Measurements from ENCODE around the gene FSHR.

The FSHR gene

GRCh38 chr2:48948400-48949125 lies 205.8 kb downstream of the FSHR start:
- no peak for DNase-seq

DNA sequence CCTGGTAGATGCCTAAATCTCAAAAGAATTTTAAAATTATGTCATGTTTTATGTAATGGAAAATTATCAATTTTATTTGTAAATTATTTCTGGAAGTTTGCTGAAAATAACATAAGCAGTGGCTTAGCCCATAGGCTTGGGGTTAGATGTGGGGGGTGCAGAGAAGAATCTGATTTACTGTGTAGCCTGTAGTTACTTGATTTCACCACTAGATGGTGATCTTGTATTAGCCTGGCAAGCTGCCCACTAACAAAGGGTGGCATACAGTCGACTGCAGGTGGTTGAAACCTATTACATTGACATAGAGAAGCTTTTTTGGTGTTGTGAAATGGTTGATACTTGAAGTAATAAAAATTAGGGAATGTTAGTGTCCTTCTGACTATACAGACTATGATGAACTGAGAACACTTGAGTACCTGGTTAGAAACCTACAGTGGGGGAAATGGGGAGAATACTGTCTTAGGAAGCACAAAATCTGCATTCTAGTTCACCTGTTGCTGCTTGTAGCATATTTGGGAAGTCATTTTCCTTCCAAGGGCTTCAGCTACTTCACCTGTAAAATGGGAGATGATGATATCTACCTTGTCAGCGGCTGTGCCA lies 207.8 kb downstream of the FSHR start:
- DNase-seq: peak; percentile 67

GRCh38 chr2:48944956-48945355 lies 209.4 kb downstream of the FSHR start:
- no peak for DNase-seq

- no peak for DNase-seq
These were observed 210.9 kb downstream of the FSHR start for GRCh38 chr2:48943436-48943835.

GRCh38 chr2:48941908-48942307 lies 212.4 kb downstream of the FSHR start:
- DNase-seq: no peak

GRCh38 chr2:48941456-48941855 lies 212.9 kb downstream of the FSHR start:
- DNase-seq: no peak

DNA sequence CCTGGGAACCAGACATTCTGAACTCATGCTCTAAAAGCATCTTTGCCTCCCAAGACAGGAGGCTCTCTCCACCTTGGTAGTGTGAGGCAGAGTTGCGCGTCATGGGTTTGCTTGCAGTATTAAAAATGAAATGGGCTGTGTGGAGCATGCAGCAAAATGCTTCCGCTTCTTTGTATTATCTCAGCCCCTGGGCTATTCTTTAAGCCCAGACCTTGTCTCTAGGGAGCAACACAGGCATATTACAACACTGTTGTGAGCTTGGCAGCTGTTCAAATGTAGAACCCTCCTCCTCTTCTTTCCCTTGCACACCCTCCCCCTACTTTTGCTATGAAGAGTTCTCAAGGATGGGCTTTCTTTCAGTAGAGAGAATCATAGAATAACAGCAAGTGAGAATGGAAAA lies 213.7 kb downstream of the FSHR start:
- DNase-seq: no peak

GRCh38 chr2:48939232-48939631 lies 215.1 kb downstream of the FSHR start:
- no peak for DNase-seq

DNA sequence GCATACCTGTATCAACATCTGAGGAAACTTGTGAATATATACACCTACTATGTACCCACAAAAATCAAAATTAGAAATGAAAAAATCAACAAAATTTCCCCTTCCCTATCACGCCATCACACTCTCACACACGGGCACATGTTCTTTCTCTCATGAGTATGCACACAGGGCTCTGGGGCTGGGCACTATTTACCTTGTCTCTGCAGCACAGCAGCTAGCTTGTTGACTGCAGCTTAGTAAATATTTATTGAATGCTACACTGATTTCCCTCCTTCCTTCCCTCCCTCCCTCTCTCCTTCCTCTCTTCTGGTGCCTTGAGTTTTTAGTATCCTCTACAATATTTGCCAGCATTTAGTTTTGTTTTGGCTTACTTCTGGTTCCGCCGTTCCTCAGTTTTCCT lies 216.1 kb downstream of the FSHR start:
- DNase-seq: peak; percentile 10

GRCh38 chr2:48934807-48935206 lies 219.5 kb downstream of the FSHR start:
- no peak for DNase-seq

- no peak for DNase-seq
These were observed 220.4 kb downstream of the FSHR start for GRCh38 chr2:48933828-48934497.

DNA sequence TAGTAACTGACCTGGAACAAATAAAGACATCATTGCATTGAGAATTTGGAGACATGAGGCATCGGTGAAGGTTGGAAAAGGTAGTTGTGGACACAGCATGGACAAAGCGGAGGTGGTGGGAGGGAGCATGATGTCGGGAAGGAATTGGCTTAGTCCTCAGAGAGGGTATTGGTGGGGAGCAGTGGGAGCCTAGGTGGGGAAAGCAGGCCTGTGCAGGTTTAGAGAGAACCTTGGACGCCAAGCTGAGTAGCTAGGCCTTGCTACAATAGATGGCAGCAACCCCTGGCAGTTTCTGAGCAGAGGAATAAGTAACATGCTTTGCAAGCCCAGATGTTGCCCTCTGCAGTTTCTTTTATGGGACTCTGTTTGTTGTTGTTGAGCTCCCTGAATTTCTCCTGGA lies 221.6 kb downstream of the FSHR start:
- no peak for DNase-seq

GRCh38 chr2:48929571-48930301 lies 224.6 kb downstream of the FSHR start:
- no peak for DNase-seq

DNA sequence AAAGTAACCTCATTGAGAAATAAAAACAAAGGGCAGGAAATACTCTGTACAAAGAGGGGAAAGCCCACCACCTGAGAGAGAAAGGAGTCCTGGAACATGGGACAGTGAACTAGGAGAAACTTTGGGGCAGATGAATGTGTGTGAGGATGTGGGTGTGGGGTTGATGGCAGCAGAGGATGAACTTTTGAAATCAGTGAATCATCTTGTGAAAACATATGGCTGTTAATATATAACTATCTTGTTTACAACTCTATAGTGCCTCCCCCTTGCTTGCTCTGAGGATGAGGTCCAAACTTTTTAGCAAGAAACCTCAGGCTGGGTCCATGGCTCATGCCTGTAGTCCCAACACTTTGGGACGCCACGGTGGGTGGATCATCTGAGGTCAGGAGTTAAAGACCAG lies 227.0 kb downstream of the FSHR start:
- DNase-seq: no peak

GRCh38 chr2:48915884-48916283 lies 238.4 kb downstream of the FSHR start:
- no peak for DNase-seq

DNA sequence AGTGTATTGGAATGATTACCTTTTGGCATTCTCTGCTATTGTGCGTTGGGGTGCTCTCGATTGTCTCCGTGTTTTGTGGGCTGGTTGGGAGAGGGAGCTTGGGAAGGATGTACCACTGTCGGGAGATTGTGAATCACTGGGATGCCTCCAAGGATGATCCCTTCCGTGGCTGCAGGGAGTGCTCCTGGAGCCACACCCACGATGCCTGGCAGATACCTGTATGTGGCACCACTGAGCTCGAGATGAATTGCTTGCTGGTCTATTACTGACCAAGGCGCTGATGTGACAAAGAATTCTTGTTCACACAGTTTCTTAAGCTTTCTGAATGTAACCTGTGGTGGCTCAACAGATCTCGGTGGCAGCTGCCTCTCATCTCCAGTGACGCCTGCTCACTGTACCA lies 239.1 kb downstream of the FSHR start:
- no peak for DNase-seq

DNA sequence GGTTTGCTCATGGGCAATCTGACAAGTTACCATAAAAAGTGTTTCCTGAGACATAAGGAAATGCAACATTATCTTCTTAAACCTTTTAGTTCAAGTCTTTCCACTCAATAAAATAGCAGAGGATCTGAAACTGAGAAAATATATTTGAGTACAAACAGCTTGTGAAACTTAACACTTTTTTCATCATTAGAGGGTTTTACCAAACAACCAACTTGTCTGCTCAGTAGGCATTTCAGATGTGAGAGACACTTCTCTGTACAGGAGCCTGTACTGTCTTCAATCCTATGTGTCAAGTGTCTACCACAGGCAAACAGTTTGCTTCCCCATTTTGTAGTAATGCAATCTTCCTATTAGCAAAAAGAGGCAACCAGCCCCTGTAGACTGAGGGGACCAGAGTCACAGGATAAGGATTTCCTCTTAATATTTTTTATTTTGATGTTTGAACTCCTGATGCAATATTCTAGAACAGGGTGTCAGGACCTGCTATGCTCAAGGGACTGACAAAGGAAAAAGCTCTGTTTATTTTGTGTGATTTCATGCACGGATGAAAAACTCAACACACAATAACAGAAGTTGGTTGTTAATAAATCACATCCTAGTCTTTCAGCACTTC lies 239.7 kb downstream of the FSHR start:
- no peak for DNase-seq
